IMR-90 (cell line): ENCODE results near the gene SLC17A9. TPM values are rescaled to one million over a fixed set of nuclear protein-coding genes. Genes with fewer than 3 reads are reported as not detected.

Source experiments
- ATAC-seq: fragments of 200-7000 bp; cut with Tn5 transposase; 2 replicates; pipeline ENCODE4 v1.9.1; 2020; ENCODE audit warnings: low read depth, mild to moderate bottlenecking, moderate library complexity
- BruUV-seq: library from RNA; stranded (reverse); fragments of 400-500 nt; replicated peaks from 2 replicates; lab custom pipeline; 2021; lab: Mats Ljungman, UMichigan
- CTCF ChIA-PET: fragments of 300-600 bp; formaldehyde crosslinking; extraction: SDS; loops from one replicate; lab custom pipeline; 2021; ENCODE audit warnings: antibody characterized with exemption; lab: Yijun Ruan, JAX
- POLR2A ChIA-PET: fragments of 300-600 bp; sonication (Branson Sonifier 250); formaldehyde crosslinking; loops from one replicate; lab custom pipeline; 2022; ENCODE audit warnings: antibody characterized with exemption; ENCODE audit not compliant: unreplicated experiment; lab: Charles Lee
- DNase-seq: peaks from one replicate; pipeline ENCODE4 v3.0.0; 2013
- H2AFZ ChIP-seq: replicated peaks from 2 replicates; pipeline ENCODE3; 2013; ENCODE audit warnings: low read length, mild to moderate bottlenecking; ENCODE audit not compliant: poor library complexity
- H2AK5ac ChIP-seq: 2 replicates; pipeline ENCODE4 v1.6.1; 2013; ENCODE audit warnings: low read depth, low read length, inconsistent platforms
- H2AK9ac ChIP-seq: replicated peaks from 2 replicates; pipeline ENCODE3; 2013; ENCODE audit warnings: mild to moderate bottlenecking, low read depth, low read length, moderate library complexity; ENCODE audit not compliant: poor library complexity
- H2BK120ac ChIP-seq: 2 replicates; pipeline ENCODE4 v1.6.1; 2013; ENCODE audit warnings: low read depth, low read length, inconsistent platforms
- H2BK15ac ChIP-seq: 3 replicates; pipeline ENCODE4 v1.6.1; 2013; ENCODE audit warnings: low read depth, low read length, inconsistent platforms
- H2BK20ac ChIP-seq: 2 replicates; pipeline ENCODE4 v1.6.1; 2013; ENCODE audit warnings: low read depth, mild to moderate bottlenecking, inconsistent platforms, low read length, moderate library complexity
- H2BK5ac ChIP-seq: 2 replicates; pipeline ENCODE4 v1.6.1; 2013; ENCODE audit warnings: mild to moderate bottlenecking, low read depth, low read length, inconsistent platforms; ENCODE audit not compliant: poor library complexity, severe bottlenecking
- H3K14ac ChIP-seq: replicated peaks from 2 replicates; pipeline ENCODE4 v1.6.1; 2013; ENCODE audit warnings: low read depth, low read length, inconsistent platforms
- H3K18ac ChIP-seq: 2 replicates; pipeline ENCODE4 v1.6.1; 2013; ENCODE audit warnings: low read depth, low read length, control low read depth
- H3K23ac ChIP-seq: 2 replicates; pipeline ENCODE4 v1.6.1; 2013; ENCODE audit warnings: low read depth, low read length, inconsistent platforms
- H3K27ac ChIP-seq: 2 replicates; pipeline ENCODE4 v1.5.1; 2013; ENCODE audit warnings: mild to moderate bottlenecking, control low read depth, low read length; ENCODE audit not compliant: insufficient read depth
- H3K27me3 ChIP-seq: 2 replicates; pipeline ENCODE4 v1.6.1; 2013; ENCODE audit warnings: low read length; ENCODE audit not compliant: control insufficient read depth, insufficient read depth
- H3K36me3 ChIP-seq: 2 replicates; pipeline ENCODE4 v1.6.1; 2013; ENCODE audit warnings: low read length, mixed read lengths; ENCODE audit not compliant: control insufficient read depth, insufficient read depth
- H3K4ac ChIP-seq: 2 replicates; pipeline ENCODE4 v1.6.1; 2013; ENCODE audit warnings: low read depth, low read length, inconsistent platforms
- H3K4me1 ChIP-seq: 2 replicates; pipeline ENCODE4 v1.6.1; 2013; ENCODE audit warnings: low read length, mixed read lengths; ENCODE audit not compliant: control insufficient read depth, insufficient read depth
- H3K4me2 ChIP-seq: 2 replicates; pipeline ENCODE4 v1.6.1; 2013; ENCODE audit warnings: low read depth, mild to moderate bottlenecking, control low read depth, low read length, moderate library complexity
- H3K4me3 ChIP-seq: 2 replicates; pipeline ENCODE4 v1.5.1; 2013; ENCODE audit warnings: low read depth, mild to moderate bottlenecking, control low read depth, low read length, moderate library complexity; ENCODE audit not compliant: insufficient read depth
- H3K56ac ChIP-seq: 2 replicates; pipeline ENCODE4 v1.6.1; 2013; ENCODE audit warnings: low read length, inconsistent platforms; ENCODE audit not compliant: insufficient read depth; ENCODE audit errors: extremely low read depth
- H3K79me1 ChIP-seq, 2 experiments: 2 replicates each; pipeline ENCODE4 v1.6.1; 2013; ENCODE audit warnings: low read length in 2 of 2, inconsistent platforms in 1 of 2, low read depth in 1 of 2
- H3K9ac ChIP-seq: 2 replicates; pipeline ENCODE4 v1.6.1; 2013; ENCODE audit warnings: low read depth, low read length, control low read depth
- H3K9me1 ChIP-seq: 2 replicates; pipeline ENCODE4 v1.6.1; 2013; ENCODE audit warnings: low read length, inconsistent platforms; ENCODE audit not compliant: insufficient read depth
- H3K9me3 ChIP-seq: 2 replicates; pipeline ENCODE4 v1.6.1; 2013; ENCODE audit warnings: low read length; ENCODE audit not compliant: control insufficient read depth, insufficient read depth
- H4K20me1 ChIP-seq: 2 replicates; pipeline ENCODE4 v1.6.1; 2013; ENCODE audit warnings: low read length, inconsistent platforms; ENCODE audit not compliant: insufficient read depth
- H4K5ac ChIP-seq: 2 replicates; pipeline ENCODE4 v1.6.1; 2013; ENCODE audit warnings: mild to moderate bottlenecking, low read depth, low read length, control low read depth
- H4K8ac ChIP-seq, 2 experiments: 2 replicates each; pipeline ENCODE4 v1.6.1; 2013; ENCODE audit warnings: low read depth in 2 of 2, low read length in 2 of 2, control low read depth in 1 of 2, inconsistent platforms in 1 of 2
- H4K91ac ChIP-seq: 2 replicates; pipeline ENCODE4 v1.6.1; 2013; ENCODE audit warnings: low read depth, low read length, inconsistent platforms; ENCODE audit not compliant: insufficient read depth
- BHLHE40 ChIP-seq: fragments of 150-350 bp; IDR thresholded peaks from 2 replicates; pipeline ENCODE4 v1.6.1; 2016; ENCODE audit warnings: mild to moderate bottlenecking, low read depth, low read length
- FOS ChIP-seq: fragments of 150-350 bp; IDR thresholded peaks from 2 replicates; pipeline ENCODE4 v1.6.1; 2016; ENCODE audit warnings: low read depth, low read length
- MAZ ChIP-seq: IDR thresholded peaks from 2 replicates; pipeline ENCODE4 v1.6.1; 2012; ENCODE audit warnings: low read depth, mild to moderate bottlenecking, low read length, improper control_type of control experiment, moderate library complexity, borderline replicate concordance
- NFE2L2 ChIP-seq: fragments of 150-350 bp; IDR thresholded peaks from 2 replicates; pipeline ENCODE4 v1.6.1; 2016; ENCODE audit warnings: low read depth, mild to moderate bottlenecking, low read length
- RAD21 ChIP-seq: IDR thresholded peaks from 2 replicates; pipeline ENCODE4 v1.6.1; 2012; ENCODE audit warnings: low read length, improper control_type of control experiment
- RCOR1 ChIP-seq: IDR thresholded peaks from 2 replicates; pipeline ENCODE4 v1.6.1; 2012; ENCODE audit warnings: mild to moderate bottlenecking, low read length, improper control_type of control experiment; ENCODE audit not compliant: insufficient replicate concordance
- RFX5 ChIP-seq: IDR thresholded peaks from 2 replicates; pipeline ENCODE4 v1.8.0; 2012; ENCODE audit warnings: low read depth, mild to moderate bottlenecking, low read length, moderate library complexity
- SMC3 ChIP-seq: fragments of 150-350 bp; IDR thresholded peaks from 2 replicates; pipeline ENCODE4 v1.6.1; 2016; ENCODE audit warnings: low read depth, mild to moderate bottlenecking, antibody characterized with exemption, low read length, moderate library complexity
- USF2 ChIP-seq: fragments of 150-350 bp; IDR thresholded peaks from 2 replicates; pipeline ENCODE4 v1.6.1; 2017; ENCODE audit warnings: mild to moderate bottlenecking, antibody characterized with exemption, low read length, low read depth
- WGBS, 2 experiments: methylation state at CpG; one replicate each; pipeline versions ENCODE4 v1.1.5 to v1.1.7; 2013; ENCODE audit warnings: missing lambda C conversion rate in 2 of 2; ENCODE audit not compliant: insufficient read length in 1 of 2; ENCODE audit errors: extremely low coverage in 2 of 2; 5-methylcytosine and 5-hydroxymethylcytosine counted together
- dilution Hi-C: fragments of 300-500 bp; cut with HindIII; formaldehyde crosslinking; loops from one replicate; pipeline ENCODE4 v1.14.3; 2018; ENCODE audit warnings: low sequenced_read_pairs; ENCODE audit not compliant: unreplicated experiment
- in situ Hi-C: fragments of 300-500 bp; cut with MboI; formaldehyde crosslinking; loops from 3 replicates; pipeline ENCODE4 v1.14.3; 2019; ENCODE audit warnings: low sequenced_read_pairs, inconsistent platforms, mixed read lengths
- intact Hi-C: fragments of 100-400 bp; cut with micrococcal nuclease; formaldehyde crosslinking; loops from 2 replicates; pipeline ENCODE4 v1.10.0; 2022
- polyA plus RNA-seq, 3 experiments: library from polyadenylated mRNA; depleted of rRNA; stranded (reverse); fragments of >200 nt; gene quantifications; 2 replicates each; pipeline ENCODE4 v1.2.3, GENCODE V29; 2012; ENCODE audit warnings: low replicate concordance in 1 of 3
- total RNA-seq: library from RNA; depleted of rRNA; stranded (reverse); fragments of >200 nt; gene quantifications from 2 replicates; pipeline ENCODE4 v1.2.3, GENCODE V29; 2012
- TF ChIP-seq, protein P1 (sequence below): fragments of 150-350 bp; IDR thresholded peaks from 2 replicates; pipeline ENCODE4 v1.6.1; 2016; ENCODE audit warnings: low read depth, mild to moderate bottlenecking, low read length, moderate library complexity, borderline replicate concordance
- TF ChIP-seq, protein P2 (sequence below): conservative IDR thresholded peaks from 2 replicates; pipeline ENCODE4 v1.5.1; 2012; ENCODE audit warnings: mild to moderate bottlenecking, low read depth, low read length, improper control_type of control experiment

The SLC17A9 gene
- total and polyA plus RNA-seq, 2 of the 4 experiments (the other 2 are of a cell fraction): 2.2 to 14.4 TPM

DNA sequence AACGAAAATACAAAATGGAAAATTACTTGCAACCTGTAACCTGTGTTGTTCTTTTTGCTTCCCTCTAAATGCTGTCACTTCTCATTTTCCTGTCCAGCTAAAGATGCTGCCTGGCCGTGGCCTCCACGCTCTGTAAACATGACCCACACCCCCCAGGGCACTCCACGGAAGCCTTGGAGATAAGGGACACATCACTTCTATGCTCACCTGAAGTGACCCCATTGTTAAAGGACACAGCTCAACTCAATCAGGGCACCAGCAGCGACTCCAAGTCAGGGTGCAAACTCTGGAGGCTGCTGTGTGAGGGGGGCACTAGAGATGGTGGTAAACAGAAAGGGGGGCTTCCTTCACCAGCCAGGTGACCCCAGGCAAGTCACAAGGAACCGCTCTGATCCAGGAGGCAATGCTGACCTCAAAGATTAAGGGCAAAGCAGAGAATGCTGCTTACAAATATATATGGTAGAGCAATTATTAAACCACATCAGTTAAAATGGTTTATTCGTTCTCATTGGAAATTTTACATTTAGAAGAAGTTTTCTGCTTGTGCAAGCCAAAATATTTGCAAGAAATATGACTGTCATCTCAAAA is 39.4 kb upstream of the SLC17A9 start:
- Histone ChIP-seq H3K27me3 (no peaks in the 10 kb centered on the region), H4K20me1 (peaks cover 95% of the 10 kb centered on the region), H2AFZ (no peak overlapping the region), H3K79me1 (peaks cover 19 to 89% of the 10 kb centered on the region in 2 experiments; a peak in 3 of 4 replicates), H3K9me3 (no peaks in the 10 kb centered on the region), H3K18ac (no peak overlapping the region), H3K4me2 (no peak overlapping the region), H4K8ac (no peak overlapping the region), H2BK5ac (no peak overlapping the region), H2BK15ac (no peak overlapping the region), H3K4me3 (no peak overlapping the region), H3K56ac (no peak overlapping the region), H3K23ac (no peak overlapping the region), H2BK20ac (no peak overlapping the region), H2AK5ac (no peak overlapping the region), H3K4me1 (peaks cover 10% of the 10 kb centered on the region; the same call in 1 of the 2 replicates), H3K9me1 (peaks cover 21% of the 10 kb centered on the region), H3K27ac (no peak overlapping the region), H3K36me3 (peaks cover 43% of the 10 kb centered on the region), H4K5ac (no peak overlapping the region), H3K9ac (no peak overlapping the region), H3K14ac (no peak overlapping the region), H4K91ac (no peak overlapping the region), H2BK120ac (no peak overlapping the region), H2AK9ac (no peak overlapping the region), H3K4ac (no peak overlapping the region)
- dilution Hi-C loops (no loop called here), in situ Hi-C loops (no loop called here), intact Hi-C loops (no loop called here)
- ChIA-PET POLR2A (no interaction called here), CTCF (no interaction called here)
- ATAC-seq: no peak
- TF ChIP-seq NFE2L2 (no peak), RCOR1 (no peak), MAZ (no peak), USF2 (no peak), RFX5 (no peak), SMC3 (no peak), FOS (no peak), BHLHE40 (no peak), RAD21 (no peak)
- TF ChIP-seq, protein P1, sequence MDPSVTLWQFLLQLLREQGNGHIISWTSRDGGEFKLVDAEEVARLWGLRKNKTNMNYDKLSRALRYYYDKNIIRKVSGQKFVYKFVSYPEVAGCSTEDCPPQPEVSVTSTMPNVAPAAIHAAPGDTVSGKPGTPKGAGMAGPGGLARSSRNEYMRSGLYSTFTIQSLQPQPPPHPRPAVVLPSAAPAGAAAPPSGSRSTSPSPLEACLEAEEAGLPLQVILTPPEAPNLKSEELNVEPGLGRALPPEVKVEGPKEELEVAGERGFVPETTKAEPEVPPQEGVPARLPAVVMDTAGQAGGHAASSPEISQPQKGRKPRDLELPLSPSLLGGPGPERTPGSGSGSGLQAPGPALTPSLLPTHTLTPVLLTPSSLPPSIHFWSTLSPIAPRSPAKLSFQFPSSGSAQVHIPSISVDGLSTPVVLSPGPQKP: no peak
- TF ChIP-seq, protein P2, sequence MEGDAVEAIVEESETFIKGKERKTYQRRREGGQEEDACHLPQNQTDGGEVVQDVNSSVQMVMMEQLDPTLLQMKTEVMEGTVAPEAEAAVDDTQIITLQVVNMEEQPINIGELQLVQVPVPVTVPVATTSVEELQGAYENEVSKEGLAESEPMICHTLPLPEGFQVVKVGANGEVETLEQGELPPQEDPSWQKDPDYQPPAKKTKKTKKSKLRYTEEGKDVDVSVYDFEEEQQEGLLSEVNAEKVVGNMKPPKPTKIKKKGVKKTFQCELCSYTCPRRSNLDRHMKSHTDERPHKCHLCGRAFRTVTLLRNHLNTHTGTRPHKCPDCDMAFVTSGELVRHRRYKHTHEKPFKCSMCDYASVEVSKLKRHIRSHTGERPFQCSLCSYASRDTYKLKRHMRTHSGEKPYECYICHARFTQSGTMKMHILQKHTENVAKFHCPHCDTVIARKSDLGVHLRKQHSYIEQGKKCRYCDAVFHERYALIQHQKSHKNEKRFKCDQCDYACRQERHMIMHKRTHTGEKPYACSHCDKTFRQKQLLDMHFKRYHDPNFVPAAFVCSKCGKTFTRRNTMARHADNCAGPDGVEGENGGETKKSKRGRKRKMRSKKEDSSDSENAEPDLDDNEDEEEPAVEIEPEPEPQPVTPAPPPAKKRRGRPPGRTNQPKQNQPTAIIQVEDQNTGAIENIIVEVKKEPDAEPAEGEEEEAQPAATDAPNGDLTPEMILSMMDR: no peak
- no peak for DNase-seq
- no CpG with 5 or more reads among the region's 7 CpGs for WGBS, 2 experiments
- BruUV-seq: no TSS peak
